ENCODE measurements around the gene CABLES1. TPM values are rescaled to one million over a fixed set of nuclear protein-coding genes. Genes with fewer than 3 reads are reported as not detected.
"Not testable (repeated sequence)": the region's sequence is repeated elsewhere in the genome, so short reads cannot be mapped to it uniquely, and the experiment has no call there.

CABLES1 gene, protein sequence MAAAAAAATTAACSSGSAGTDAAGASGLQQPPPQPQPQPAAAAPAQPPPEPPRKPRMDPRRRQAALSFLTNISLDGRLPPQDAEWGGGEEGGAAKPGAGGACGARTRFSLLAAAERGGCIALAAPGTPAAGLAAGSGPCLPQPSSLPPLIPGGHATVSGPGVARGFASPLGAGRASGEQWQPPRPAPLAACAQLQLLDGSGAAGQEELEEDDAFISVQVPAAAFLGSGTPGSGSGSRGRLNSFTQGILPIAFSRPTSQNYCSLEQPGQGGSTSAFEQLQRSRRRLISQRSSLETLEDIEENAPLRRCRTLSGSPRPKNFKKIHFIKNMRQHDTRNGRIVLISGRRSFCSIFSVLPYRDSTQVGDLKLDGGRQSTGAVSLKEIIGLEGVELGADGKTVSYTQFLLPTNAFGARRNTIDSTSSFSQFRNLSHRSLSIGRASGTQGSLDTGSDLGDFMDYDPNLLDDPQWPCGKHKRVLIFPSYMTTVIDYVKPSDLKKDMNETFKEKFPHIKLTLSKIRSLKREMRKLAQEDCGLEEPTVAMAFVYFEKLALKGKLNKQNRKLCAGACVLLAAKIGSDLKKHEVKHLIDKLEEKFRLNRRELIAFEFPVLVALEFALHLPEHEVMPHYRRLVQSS
- 4.3 and 5.4 TPM in 2 replicates for polyA plus RNA-seq (2011; rRNA removed)
- polyA minus RNA-seq (2011; rRNA and poly(A)+ RNA removed) = 5.0 TPM in 2 replicates

DNA sequence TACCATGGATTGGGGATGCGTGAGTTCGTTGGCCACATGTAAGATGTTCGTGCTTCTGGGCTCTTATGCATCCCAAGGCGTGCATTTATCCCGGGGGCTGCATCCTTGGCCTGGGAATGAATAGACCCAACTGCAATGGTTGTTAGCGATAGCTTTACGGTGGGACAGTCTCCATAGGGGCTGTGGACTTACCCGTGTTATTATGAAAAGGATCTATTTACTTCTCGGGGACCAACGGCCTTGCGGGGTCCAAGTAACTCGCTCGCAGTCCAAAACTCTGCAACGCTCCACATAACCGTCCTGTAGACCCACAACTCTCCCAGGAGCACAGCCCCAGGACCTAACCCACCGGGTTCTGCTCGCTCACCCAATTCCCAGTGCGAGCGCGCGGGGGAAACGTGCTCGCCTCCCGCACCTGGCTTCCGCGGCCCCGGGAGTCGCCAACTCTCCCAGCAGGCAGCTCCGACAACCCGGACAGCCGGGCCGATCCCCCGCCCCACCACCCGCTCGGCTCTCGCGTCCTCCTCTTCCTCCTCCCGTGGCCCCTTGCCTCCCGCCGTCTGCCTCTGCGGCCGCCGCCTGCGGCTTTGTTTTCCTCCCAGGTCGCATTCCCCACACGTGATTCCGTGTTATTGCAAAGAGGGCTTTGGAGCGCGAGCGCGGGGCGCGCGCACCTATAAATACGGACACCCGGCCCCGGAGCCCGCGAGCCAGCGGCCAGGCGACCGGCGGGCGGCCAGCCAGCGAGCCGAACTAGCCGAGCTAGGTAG lies at the start of gene CABLES1:
Gene CABLES1 (plus strand): TSS at position 706 of the 770 bp plus-strand sequence. CDS start 278 bp downstream, outside the sequence.
- DNase-seq (ENCODE audit: low read depth) = no peak
- ChIA-PET POLR2A (interaction anchor here (0.6 kb wide), 1 partner anchor 21 kb away, joined by 4 read pairs; no protein-coding TSS in a partner anchor), CTCF (interaction anchor here (0.6 to 10.2 kb wide), 5 partner anchors 103 to 301 kb away, joined by 3 to 108 read pairs (median 3); no protein-coding TSS in a partner anchor)
- Histone ChIP-seq H3K36me3 (ENCODE audit: control insufficient read depth, insufficient read depth, low read length) (no peaks in the 10 kb centered on the region), H3K4me3 (ENCODE audit: low read depth, low read length) (peak within 1 kb of the TSS; percentile 49), H3K27me3 (ENCODE audit: control insufficient read depth, insufficient read depth, low read length) (no peaks in the 10 kb centered on the region)
- TF ChIP-seq, protein P1, sequence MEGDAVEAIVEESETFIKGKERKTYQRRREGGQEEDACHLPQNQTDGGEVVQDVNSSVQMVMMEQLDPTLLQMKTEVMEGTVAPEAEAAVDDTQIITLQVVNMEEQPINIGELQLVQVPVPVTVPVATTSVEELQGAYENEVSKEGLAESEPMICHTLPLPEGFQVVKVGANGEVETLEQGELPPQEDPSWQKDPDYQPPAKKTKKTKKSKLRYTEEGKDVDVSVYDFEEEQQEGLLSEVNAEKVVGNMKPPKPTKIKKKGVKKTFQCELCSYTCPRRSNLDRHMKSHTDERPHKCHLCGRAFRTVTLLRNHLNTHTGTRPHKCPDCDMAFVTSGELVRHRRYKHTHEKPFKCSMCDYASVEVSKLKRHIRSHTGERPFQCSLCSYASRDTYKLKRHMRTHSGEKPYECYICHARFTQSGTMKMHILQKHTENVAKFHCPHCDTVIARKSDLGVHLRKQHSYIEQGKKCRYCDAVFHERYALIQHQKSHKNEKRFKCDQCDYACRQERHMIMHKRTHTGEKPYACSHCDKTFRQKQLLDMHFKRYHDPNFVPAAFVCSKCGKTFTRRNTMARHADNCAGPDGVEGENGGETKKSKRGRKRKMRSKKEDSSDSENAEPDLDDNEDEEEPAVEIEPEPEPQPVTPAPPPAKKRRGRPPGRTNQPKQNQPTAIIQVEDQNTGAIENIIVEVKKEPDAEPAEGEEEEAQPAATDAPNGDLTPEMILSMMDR (IDR thresholded peaks at IDR 0.05; ENCODE audit: insufficient read depth, low read depth, low read length) = no peak

DNA sequence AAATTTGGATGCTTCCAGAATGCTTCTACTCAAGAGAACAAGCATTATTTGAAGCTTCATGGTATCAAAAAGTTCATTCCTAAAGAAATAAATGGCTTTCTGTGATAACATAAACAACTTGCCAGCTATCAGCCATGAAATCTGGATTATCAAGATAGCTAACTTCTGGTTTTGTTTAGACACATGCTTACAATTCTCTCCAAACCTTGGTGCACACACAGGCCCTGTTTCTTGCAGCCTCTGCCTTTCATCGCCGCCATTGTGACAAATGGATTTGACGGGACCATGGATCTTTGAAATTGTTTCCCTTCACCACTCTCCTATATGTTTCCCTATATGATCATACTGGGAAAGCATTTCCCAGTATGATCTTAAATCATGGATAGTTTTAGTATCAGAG lies 47.9 kb upstream of the CABLES1 start:
- POLR2A ChIA-PET = no interaction called here
- TF ChIP-seq, protein P1 (IDR thresholded peaks at IDR 0.05; ENCODE audit: insufficient read depth, low read depth, low read length) = no peak
- Histone ChIP-seq H3K36me3 (ENCODE audit: control insufficient read depth, insufficient read depth, low read length) (no peaks in the 10 kb centered on the region), H3K4me3 (ENCODE audit: low read depth, low read length) (no peak overlapping the region), H3K27me3 (ENCODE audit: control insufficient read depth, insufficient read depth, low read length) (no peaks in the 10 kb centered on the region)
- no peak for DNase-seq (ENCODE audit: low read depth)
- CTCF ChIA-PET = interaction anchor here (1.5 kb wide), 1 partner anchor 24 kb away, joined by 5 read pairs; no protein-coding TSS in a partner anchor

DNA sequence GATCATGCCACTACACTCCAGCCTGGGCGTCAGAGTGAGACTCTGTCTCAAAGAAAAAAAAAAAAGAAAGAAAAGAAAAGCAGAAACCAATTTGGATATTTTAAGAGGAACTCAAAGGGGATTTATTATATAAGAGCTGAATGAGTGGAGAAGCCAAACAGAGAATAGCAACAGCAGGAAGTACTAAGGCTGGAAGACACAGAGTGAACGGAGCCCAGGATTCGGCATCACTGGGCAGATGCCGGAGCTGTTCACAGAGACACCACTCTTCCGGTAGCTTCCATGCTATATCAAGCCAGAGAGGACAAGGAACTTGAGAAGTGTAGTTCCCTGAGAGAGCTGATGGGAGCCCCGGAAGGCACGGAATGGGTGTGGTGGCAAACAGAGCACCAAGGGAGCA lies 47.0 kb upstream of the CABLES1 start:
- no peak for DNase-seq (ENCODE audit: low read depth)
- no peaks in the 10 kb centered on the region for H3K27me3 ChIP-seq (ENCODE audit: control insufficient read depth, insufficient read depth, low read length)
- no peak overlapping the region for H3K4me3 ChIP-seq (ENCODE audit: low read depth, low read length)
- ChIA-PET POLR2A (interaction anchor here (0.8 kb wide), 1 partner anchor 28 kb away, joined by 3 read pairs; no protein-coding TSS in a partner anchor), CTCF (no interaction called here)
- H3K36me3 ChIP-seq (ENCODE audit: control insufficient read depth, insufficient read depth, low read length) = no peaks in the 10 kb centered on the region
- TF ChIP-seq, protein P1 (IDR thresholded peaks at IDR 0.05; ENCODE audit: insufficient read depth, low read depth, low read length) = no peak

DNA sequence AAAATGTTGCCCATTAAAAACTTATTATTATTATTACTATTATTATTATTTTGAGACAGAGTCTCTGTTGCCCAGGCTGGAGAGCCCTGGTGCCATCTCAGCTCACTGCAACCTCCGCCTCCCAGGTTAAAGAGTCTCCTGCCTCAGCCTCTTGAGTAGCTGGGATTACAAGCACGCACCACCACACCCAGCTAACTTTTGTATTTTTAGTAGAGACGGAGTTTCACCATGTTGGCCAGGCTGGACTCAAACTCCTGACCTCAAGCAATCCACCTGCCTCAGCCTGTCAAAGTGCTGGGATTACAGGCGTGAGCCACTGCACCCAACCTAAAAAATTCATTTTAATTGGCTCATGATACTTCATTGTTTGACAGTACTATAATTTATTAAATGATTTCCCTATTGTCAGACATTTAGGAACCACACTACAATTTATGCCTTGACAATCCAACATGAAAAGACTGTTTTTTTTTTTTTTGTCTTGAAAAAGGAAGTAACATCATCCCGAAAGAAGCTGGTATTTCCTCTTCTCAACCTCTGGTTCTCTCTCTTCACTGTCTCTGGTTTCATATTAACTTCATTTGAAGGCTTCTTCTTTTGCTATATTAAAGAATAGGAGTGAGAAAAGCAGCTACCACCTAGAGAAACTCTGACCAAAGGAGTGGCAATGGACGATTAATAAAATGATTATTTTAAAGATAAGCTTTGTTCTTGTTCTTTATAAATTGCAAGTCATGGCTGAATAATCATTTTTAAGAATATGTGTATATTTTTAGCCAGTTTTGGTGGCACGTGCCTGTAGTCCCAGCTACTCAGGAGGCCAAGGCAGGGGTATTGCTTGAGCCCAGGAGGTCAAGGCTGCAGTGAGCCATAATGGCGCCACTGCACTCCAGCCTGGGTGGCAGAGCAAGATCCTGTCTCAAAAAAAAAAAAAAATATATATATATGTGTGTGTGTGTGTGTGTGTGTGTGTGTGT lies 44.0 kb upstream of the CABLES1 start:
- H3K4me3 ChIP-seq (ENCODE audit: low read depth, low read length); H3K27me3 ChIP-seq (ENCODE audit: control insufficient read depth, insufficient read depth, low read length); DNase-seq (ENCODE audit: low read depth); H3K36me3 ChIP-seq (ENCODE audit: control insufficient read depth, insufficient read depth, low read length): not testable (repeated sequence)
- POLR2A ChIA-PET = interaction anchor here (0.6 kb wide), 3 partner anchors 25 to 101 kb away, joined by 5 to 7 read pairs (median 5); no protein-coding TSS in a partner anchor
- CTCF ChIA-PET = interaction anchor here (1.0 kb wide), 1 partner anchor 60 kb away, joined by 4 read pairs; no protein-coding TSS in a partner anchor

DNA sequence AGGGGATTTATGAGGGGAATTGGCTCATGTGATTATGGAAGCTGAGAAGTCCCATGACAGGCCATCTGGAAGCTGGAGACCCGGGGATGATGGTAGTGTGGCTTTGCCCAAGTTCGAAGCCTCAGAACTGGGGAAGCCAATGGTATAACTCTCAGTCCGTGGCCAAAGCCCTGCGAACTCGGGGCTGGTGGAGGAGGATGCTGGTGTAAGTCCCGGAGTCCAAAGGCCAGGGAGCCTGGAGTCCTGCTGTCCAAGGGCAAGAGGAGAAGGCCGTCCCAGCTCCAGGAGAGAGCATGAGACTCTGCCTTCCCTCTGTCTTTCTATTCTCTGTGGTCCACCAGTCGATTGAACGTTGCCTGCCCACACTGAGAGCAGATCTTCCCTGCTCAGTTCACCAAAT lies 43.2 kb upstream of the CABLES1 start:
- ChIA-PET CTCF (no interaction called here), POLR2A (no interaction called here)
- TF ChIP-seq, protein P1 (IDR thresholded peaks at IDR 0.05; ENCODE audit: insufficient read depth, low read depth, low read length) = no peak
- no peak for DNase-seq (ENCODE audit: low read depth)
- no peaks in the 10 kb centered on the region for H3K36me3 ChIP-seq (ENCODE audit: control insufficient read depth, insufficient read depth, low read length)
- H3K4me3 ChIP-seq (ENCODE audit: low read depth, low read length) = no peak overlapping the region
- no peaks in the 10 kb centered on the region for H3K27me3 ChIP-seq (ENCODE audit: control insufficient read depth, insufficient read depth, low read length)

DNA sequence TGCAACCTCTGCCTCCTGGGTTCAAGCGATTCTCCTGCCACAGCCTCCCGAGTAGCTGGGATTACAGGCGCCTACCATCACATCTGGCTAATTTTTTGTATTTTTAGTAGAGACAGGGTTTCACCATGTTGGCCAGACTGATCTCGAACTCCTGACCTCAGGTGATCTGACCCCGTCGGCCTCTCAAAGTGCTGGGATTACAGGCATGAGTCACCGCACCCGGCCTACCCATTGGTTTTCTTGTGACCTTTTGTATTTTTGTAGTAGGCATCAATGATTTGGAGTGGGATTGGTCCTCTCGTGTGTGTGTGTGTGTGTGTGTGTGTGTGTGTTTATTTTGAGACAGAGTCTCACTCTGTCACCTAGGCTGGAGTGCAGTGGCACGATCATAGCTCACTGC lies 42.2 kb upstream of the CABLES1 start:
- H3K36me3 ChIP-seq (ENCODE audit: control insufficient read depth, insufficient read depth, low read length); H3K4me3 ChIP-seq (ENCODE audit: low read depth, low read length); H3K27me3 ChIP-seq (ENCODE audit: control insufficient read depth, insufficient read depth, low read length); CTCF ChIA-PET; DNase-seq (ENCODE audit: low read depth): not testable (repeated sequence)
- POLR2A ChIA-PET = interaction anchor here (0.6 kb wide), 1 partner anchor 33 kb away, joined by 3 read pairs; no protein-coding TSS in a partner anchor
